GM12873 (cell line): ENCODE results near the gene SCUBE1.

Experiments
- CTCF ChIP-seq: IDR thresholded peaks from 2 replicates; pipeline ENCODE4 v1.5.1; 2012; ENCODE audit warnings: low read depth, mild to moderate bottlenecking, moderate library complexity, low read length, control low read depth; ENCODE audit not compliant: insufficient read depth; ENCODE audit errors: missing control alignments

Gene SCUBE1

DNA sequence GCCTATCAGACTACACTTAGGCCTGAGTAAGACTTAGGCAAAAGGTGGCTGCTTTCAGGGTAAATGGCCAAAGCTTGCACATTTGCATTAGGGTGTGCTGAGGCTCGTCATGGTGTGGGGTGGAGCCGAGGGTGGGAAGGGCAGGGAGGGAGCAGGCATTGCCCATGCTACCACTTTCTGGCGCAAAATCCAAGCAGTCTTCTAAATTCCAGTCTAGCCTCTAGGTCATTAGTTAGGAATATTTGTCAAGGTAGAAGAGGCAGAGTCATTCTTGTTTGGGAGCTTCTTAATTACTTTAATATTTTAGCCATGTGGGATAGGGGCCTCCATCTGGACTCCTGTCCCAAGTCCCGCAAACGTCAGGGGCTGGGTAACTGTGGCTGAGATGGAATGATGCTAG lies 28.6 kb downstream of the SCUBE1 start:
- TF ChIP-seq CTCF = no peak

DNA sequence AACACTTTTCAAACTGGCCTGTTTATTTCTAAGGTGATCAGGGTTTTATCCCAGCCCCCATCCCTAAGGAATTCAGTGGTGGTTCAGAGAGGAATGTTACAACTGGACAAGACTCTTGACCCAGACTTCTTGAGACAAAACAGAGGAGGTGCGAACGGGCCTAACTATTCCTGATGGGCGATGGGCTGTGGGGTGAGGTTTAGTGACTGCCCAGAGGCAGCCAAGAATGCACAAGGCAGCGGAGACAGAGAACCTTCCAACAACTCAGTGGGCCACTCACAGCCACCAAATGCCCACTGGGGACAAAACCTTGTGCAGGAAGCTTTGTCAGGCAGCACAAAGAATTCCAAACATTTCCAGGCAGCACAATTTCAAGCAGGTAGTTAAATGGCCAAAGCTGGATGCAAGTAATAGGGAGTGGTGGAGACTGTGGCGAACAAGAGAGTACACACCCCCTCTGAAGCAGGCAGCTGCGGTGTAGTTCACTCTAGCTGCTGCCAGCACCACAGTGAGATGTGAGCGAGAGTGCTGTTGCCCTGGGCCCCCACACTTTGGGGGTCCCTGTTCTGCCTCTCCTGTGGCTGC lies 29.2 kb downstream of the SCUBE1 start:
- no peak for TF ChIP-seq CTCF

GRCh38 chr22:43313244-43313889 lies 29.8 kb downstream of the SCUBE1 start:
- no peak for TF ChIP-seq CTCF

DNA sequence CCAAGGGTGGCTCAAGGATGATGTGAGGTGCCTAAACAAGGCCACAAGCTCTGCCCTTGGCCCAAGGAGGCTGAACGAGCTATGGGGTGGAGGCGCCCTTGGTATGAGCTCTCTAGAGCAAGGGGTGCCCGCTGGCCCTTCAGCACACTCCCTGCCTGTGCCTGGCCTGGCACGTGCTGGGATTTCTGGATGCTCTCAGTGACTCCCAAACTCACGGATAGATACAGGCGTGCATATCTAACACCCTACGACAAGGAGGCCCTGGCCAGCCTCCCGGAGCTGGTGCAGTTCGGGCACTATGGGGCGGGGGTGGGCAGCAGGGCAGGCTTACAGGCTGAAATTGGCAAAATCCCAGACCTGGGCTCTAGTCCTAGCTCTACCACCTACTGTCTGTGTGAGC lies 30.6 kb downstream of the SCUBE1 start:
- no peak for TF ChIP-seq CTCF

GRCh38 chr22:43310798-43311197 lies 32.4 kb downstream of the SCUBE1 start:
- TF ChIP-seq CTCF = no peak

DNA sequence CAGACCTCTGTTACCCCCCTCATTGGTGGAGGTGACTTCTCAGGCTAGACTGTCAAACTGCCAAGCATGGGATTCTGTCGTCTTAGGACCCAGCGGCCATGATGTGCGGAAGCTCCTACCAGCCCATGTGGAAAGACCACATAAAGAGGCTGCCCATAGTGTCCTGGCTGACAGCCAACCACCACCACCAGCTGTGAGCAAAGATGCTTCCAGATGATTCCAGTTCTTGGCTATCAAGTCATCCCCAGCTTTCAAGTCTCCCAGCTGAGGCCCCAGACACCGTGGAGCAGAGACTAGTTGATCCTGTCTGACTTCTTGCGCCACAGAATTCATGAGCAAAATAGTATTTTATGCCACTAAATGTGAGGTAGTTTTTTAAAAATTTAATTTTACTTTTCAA lies 32.9 kb downstream of the SCUBE1 start:
- TF ChIP-seq CTCF = no peak

DNA sequence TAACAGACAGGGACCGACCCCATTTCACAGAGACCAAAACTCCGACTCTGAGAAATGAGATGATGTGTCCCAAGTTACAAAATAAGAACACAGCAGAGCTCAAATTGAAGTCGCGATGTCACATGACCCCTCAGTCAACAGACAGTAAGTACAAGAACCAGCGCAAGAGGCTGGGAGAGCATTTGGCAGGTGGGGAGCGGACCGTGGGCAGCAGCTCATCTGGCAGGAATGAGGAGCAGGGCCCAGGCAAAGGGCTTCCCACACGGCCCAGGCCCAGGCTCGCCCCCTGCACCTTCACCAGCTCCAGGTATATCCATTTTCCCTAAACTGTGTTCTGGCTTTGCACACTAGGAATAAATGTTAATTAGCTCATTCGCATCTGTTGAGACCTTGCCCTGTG lies 34.3 kb downstream of the SCUBE1 start:
- no peak for TF ChIP-seq CTCF
